ENCODE data around the gene NEO1.

Gene NEO1

GRCh38 chr15:73323374-73323955 is 271.2 kb downstream of the NEO1 start:
- H3F3A ChIP-seq (ENCODE audit: insufficient read depth) = no peaks in the 10 kb centered on the region
- H2AFZ ChIP-seq (ENCODE audit: low read depth, low read length, severe bottlenecking) = no peak overlapping the region
- H3K9ac ChIP-seq (ENCODE audit: low read length) = no peak overlapping the region
- H3K36me3 ChIP-seq (ENCODE audit: low read length) = no peaks in the 10 kb centered on the region
- H3K9me2 ChIP-seq (replicated peaks; ENCODE audit: insufficient read depth, low read length) = no peaks in the 10 kb centered on the region
- no peak overlapping the region for H3K4me3 ChIP-seq (ENCODE audit: insufficient read depth, low read length, poor library complexity, severe bottlenecking)
- H3K9me3 ChIP-seq (ENCODE audit: insufficient read depth, low read length) = no peaks in the 10 kb centered on the region
- H3K27me3 ChIP-seq (ENCODE audit: low read length) = no peaks in the 10 kb centered on the region
- H3K79me2 ChIP-seq (ENCODE audit: insufficient read depth, low read length) = no peaks in the 10 kb centered on the region
- no peak overlapping the region for H3K4me2 ChIP-seq (ENCODE audit: low read depth, low read length, poor library complexity, severe bottlenecking)
- no peak overlapping the region for H3K27ac ChIP-seq (ENCODE audit: low read depth, low read length)
- TF ChIP-seq CTCF (IDR thresholded peaks at IDR 0.05; ENCODE audit: insufficient read depth, low read length, poor library complexity, severe bottlenecking) (no peak), EZH2phosphoT487 (conservative IDR thresholded peaks at IDR 0.05; ENCODE audit: low read length) (no peak)
- H4K20me1 ChIP-seq (ENCODE audit: low read depth, low read length) = no peaks in the 10 kb centered on the region

- Histone ChIP-seq H4K20me1 (ENCODE audit: low read depth, low read length) (no peaks in the 10 kb centered on the region), H3K36me3 (ENCODE audit: low read length) (no peaks in the 10 kb centered on the region), H3K9me2 (replicated peaks; ENCODE audit: insufficient read depth, low read length) (no peaks in the 10 kb centered on the region), H3K79me2 (ENCODE audit: insufficient read depth, low read length) (no peaks in the 10 kb centered on the region), H3K9me3 (ENCODE audit: insufficient read depth, low read length) (no peaks in the 10 kb centered on the region), H2AFZ (ENCODE audit: low read depth, low read length, severe bottlenecking) (no peak overlapping the region), H3K27ac (ENCODE audit: low read depth, low read length) (no peak overlapping the region), H3F3A (ENCODE audit: insufficient read depth) (no peaks in the 10 kb centered on the region), H3K4me3 (ENCODE audit: insufficient read depth, low read length, poor library complexity, severe bottlenecking) (no peak overlapping the region), H3K27me3 (ENCODE audit: low read length) (no peaks in the 10 kb centered on the region), H3K9ac (ENCODE audit: low read length) (no peak overlapping the region), H3K4me2 (ENCODE audit: low read depth, low read length, poor library complexity, severe bottlenecking) (no peak overlapping the region)
- TF ChIP-seq EZH2phosphoT487 (conservative IDR thresholded peaks at IDR 0.05; ENCODE audit: low read length) = no peak
- no peak for TF ChIP-seq CTCF (IDR thresholded peaks at IDR 0.05; ENCODE audit: insufficient read depth, low read length, poor library complexity, severe bottlenecking)
Observed at GRCh38 chr15:73323956-73324355, 271.7 kb downstream of the NEO1 start.

- no peak overlapping the region for H3K27ac ChIP-seq (ENCODE audit: low read depth, low read length)
- no peak overlapping the region for H2AFZ ChIP-seq (ENCODE audit: low read depth, low read length, severe bottlenecking)
- H3K9ac ChIP-seq (ENCODE audit: low read length) = no peak overlapping the region
- no peaks in the 10 kb centered on the region for H3K36me3 ChIP-seq (ENCODE audit: low read length)
- H3K4me3 ChIP-seq (ENCODE audit: insufficient read depth, low read length, poor library complexity, severe bottlenecking) = no peak overlapping the region
- no peaks in the 10 kb centered on the region for H3K9me3 ChIP-seq (ENCODE audit: insufficient read depth, low read length)
- H3K79me2 ChIP-seq (ENCODE audit: insufficient read depth, low read length) = no peaks in the 10 kb centered on the region
- no peak overlapping the region for H3K4me2 ChIP-seq (ENCODE audit: low read depth, low read length, poor library complexity, severe bottlenecking)
- no peaks in the 10 kb centered on the region for H4K20me1 ChIP-seq (ENCODE audit: low read depth, low read length)
- TF ChIP-seq CTCF (IDR thresholded peaks at IDR 0.05; ENCODE audit: insufficient read depth, low read length, poor library complexity, severe bottlenecking) (no peak), EZH2phosphoT487 (conservative IDR thresholded peaks at IDR 0.05; ENCODE audit: low read length) (no peak)
- H3K9me2 ChIP-seq (replicated peaks; ENCODE audit: insufficient read depth, low read length) = no peaks in the 10 kb centered on the region
- no peaks in the 10 kb centered on the region for H3F3A ChIP-seq (ENCODE audit: insufficient read depth)
- no peaks in the 10 kb centered on the region for H3K27me3 ChIP-seq (ENCODE audit: low read length)
Observed at GRCh38 chr15:73324496-73325170, 272.4 kb downstream of the NEO1 start.
